Caco-2 (cell line): Measurements from ENCODE around the gene AUTS2. TPM values are rescaled to one million over a fixed set of nuclear protein-coding genes. Genes with fewer than 3 reads are reported as not detected.

Experiments used
- BruUV-seq: library from RNA; stranded (reverse); fragments of 400-500 nt; replicated peaks from 2 replicates; lab custom pipeline; 2021; lab: Mats Ljungman, UMichigan
- CTCF ChIA-PET: fragments of 300-600 bp; sonication (Branson Sonifier 250); formaldehyde crosslinking; loops from one replicate; lab custom pipeline; 2022; ENCODE audit warnings: antibody characterized with exemption; lab: Charles Lee
- POLR2A ChIA-PET: fragments of 300-600 bp; sonication (Branson Sonifier 250); formaldehyde crosslinking; loops from one replicate; lab custom pipeline; 2022; ENCODE audit warnings: antibody characterized with exemption; lab: Charles Lee
- DNase-seq, 2 experiments: peaks; one replicate each; pipeline versions ENCODE4 v3.0.0 to v3.0.0-alpha.2; 2020 to 2022
- H3K27me3 ChIP-seq: replicated peaks from 2 replicates; pipeline ENCODE4 v1.6.0; 2011; ENCODE audit warnings: low read length; ENCODE audit not compliant: control insufficient read depth, insufficient read depth
- H3K36me3 ChIP-seq: 2 replicates; pipeline ENCODE4 v1.5.1; 2011; ENCODE audit warnings: low read length; ENCODE audit not compliant: control insufficient read depth, insufficient read depth
- H3K4me1 ChIP-seq: fragments of 250-450 bp; sonication (Bioruptor Pico); 2 replicates; pipeline ENCODE4 v1.5.1; 2020; ENCODE audit warnings: mild to moderate bottlenecking
- H3K4me3 ChIP-seq: 2 replicates; pipeline ENCODE4 v1.5.1; 2011; ENCODE audit warnings: low read depth, mild to moderate bottlenecking, control low read depth, low read length
- H3K9me3 ChIP-seq: fragments of 250-450 bp; sonication (Bioruptor Pico); 2 replicates; pipeline ENCODE4 v1.5.1; 2020; ENCODE audit warnings: mild to moderate bottlenecking, moderate library complexity
- H3K27ac Mint-ChIP-seq: one replicate; pipeline ENCODE4 v1.8.0; 2022; ENCODE audit warnings: mixed read lengths; ENCODE audit not compliant: unreplicated experiment
- H3K27me3 Mint-ChIP-seq: one replicate; pipeline ENCODE4 v1.8.0; 2022; ENCODE audit warnings: mixed read lengths; ENCODE audit not compliant: insufficient read depth, unreplicated experiment
- H3K36me3 Mint-ChIP-seq: one replicate; pipeline ENCODE4 v1.8.0; 2022; ENCODE audit warnings: mild to moderate bottlenecking, mixed read lengths; ENCODE audit not compliant: insufficient read depth, unreplicated experiment
- H3K4me1 Mint-ChIP-seq: one replicate; pipeline ENCODE4 v1.8.0; 2022; ENCODE audit warnings: low read depth, mixed read lengths; ENCODE audit not compliant: unreplicated experiment
- H3K4me3 Mint-ChIP-seq: one replicate; pipeline ENCODE4 v1.8.0; 2022; ENCODE audit warnings: mild to moderate bottlenecking, moderate library complexity, mixed read lengths; ENCODE audit not compliant: unreplicated experiment
- H3K9me3 Mint-ChIP-seq: one replicate; pipeline ENCODE4 v1.8.0; 2022; ENCODE audit warnings: mixed read lengths; ENCODE audit not compliant: unreplicated experiment
- CTCF ChIP-seq, 2 experiments: fragments of 200-600 bp in 1 of 2; IDR thresholded peaks; 1 replicate in 1 of 2; 2 replicates in 1 of 2; pipeline versions ENCODE4 v1.5.1 to v1.8.0; 2011 to 2022; ENCODE audit warnings: antibody characterized with exemption in 1 of 2, control low read depth in 1 of 2, inconsistent platforms in 1 of 2, low read depth in 1 of 2, low read length in 1 of 2, mild to moderate bottlenecking in 1 of 2, moderate library complexity in 1 of 2; ENCODE audit not compliant: insufficient read depth in 1 of 2, severe bottlenecking in 1 of 2, unreplicated experiment in 1 of 2
- intact Hi-C: fragments of 100-400 bp; cut with micrococcal nuclease; formaldehyde crosslinking; loops from one replicate; pipeline ENCODE4 v1.10.0; 2022; ENCODE audit not compliant: unreplicated experiment
- total RNA-seq: library from RNA; stranded (reverse); gene quantifications from 2 replicates; pipeline ENCODE4 v1.2.3, GENCODE V29; 2022

The AUTS2 gene
- total RNA-seq, 1 experiment from 2014 or later = 37.1 TPM

GRCh38 chr7:70325509-70326101, 727.3 kb downstream of the AUTS2 start:
- no TSS peak for BruUV-seq
- Histone ChIP-seq H3K36me3 (no peaks in the 10 kb centered on the region), H3K9me3 (no peaks in the 10 kb centered on the region; the same call in 1 of the 2 replicates), H3K4me3 (no peak overlapping the region), H3K4me1 (no peaks in the 10 kb centered on the region), H3K27me3 (no peaks in the 10 kb centered on the region)
- intact Hi-C loops = no loop called here
- Mint-ChIP-seq H3K27ac (no peak overlapping the region), H3K4me1 (no peaks in the 10 kb centered on the region), H3K27me3 (no peaks in the 10 kb centered on the region), H3K36me3 (no peaks in the 10 kb centered on the region), H3K9me3 (no peaks in the 10 kb centered on the region), H3K4me3 (no peak overlapping the region)
- CTCF ChIA-PET = no interaction called here
- no peak for TF ChIP-seq CTCF (IDR thresholded peaks at IDR 0.05; ENCODE audit: insufficient read depth in 1 of 2, low read depth in 1 of 2, low read length in 1 of 2, severe bottlenecking in 1 of 2, unreplicated experiment in 1 of 2)
- POLR2A ChIA-PET = no interaction called here
- DNase-seq = no peak

- ChIA-PET CTCF (no interaction called here), POLR2A (no interaction called here)
- H3K27me3 ChIP-seq = no peaks in the 10 kb centered on the region
- BruUV-seq = no TSS peak
- H3K36me3 ChIP-seq = no peaks in the 10 kb centered on the region
- H3K4me1 ChIP-seq = no peaks in the 10 kb centered on the region
- intact Hi-C loops = no loop called here
- no peak for DNase-seq
- Mint-ChIP-seq H3K27ac (no peak overlapping the region), H3K36me3 (no peaks in the 10 kb centered on the region), H3K4me3 (no peak overlapping the region), H3K27me3 (no peaks in the 10 kb centered on the region), H3K4me1 (no peaks in the 10 kb centered on the region), H3K9me3 (no peaks in the 10 kb centered on the region)
- TF ChIP-seq CTCF (IDR thresholded peaks at IDR 0.05; ENCODE audit: insufficient read depth in 1 of 2, low read depth in 1 of 2, low read length in 1 of 2, severe bottlenecking in 1 of 2, unreplicated experiment in 1 of 2) = no peak
- H3K4me3 ChIP-seq = no peak overlapping the region
- H3K9me3 ChIP-seq = no peaks in the 10 kb centered on the region; the same call in 1 of the 2 replicates
Observed at GRCh38 chr7:70334295-70334694, 736.0 kb downstream of the AUTS2 start.

GRCh38 chr7:70334871-70335270, 736.6 kb downstream of the AUTS2 start:
- H3K9me3 Mint-ChIP-seq = no peaks in the 10 kb centered on the region
- Histone ChIP-seq H3K4me1 (no peaks in the 10 kb centered on the region), H3K9me3 (no peaks in the 10 kb centered on the region; the same call in 1 of the 2 replicates), H3K36me3 (no peaks in the 10 kb centered on the region), H3K4me3 (no peak overlapping the region), H3K27me3 (no peaks in the 10 kb centered on the region)
- H3K36me3 Mint-ChIP-seq = no peaks in the 10 kb centered on the region
- no peak for DNase-seq
- no peaks in the 10 kb centered on the region for H3K4me1 Mint-ChIP-seq
- H3K27me3 Mint-ChIP-seq = no peaks in the 10 kb centered on the region
- TF ChIP-seq CTCF (IDR thresholded peaks at IDR 0.05; ENCODE audit: insufficient read depth in 1 of 2, low read depth in 1 of 2, low read length in 1 of 2, severe bottlenecking in 1 of 2, unreplicated experiment in 1 of 2) = no peak
- intact Hi-C loops = no loop called here
- ChIA-PET CTCF (no interaction called here), POLR2A (no interaction called here)
- H3K27ac Mint-ChIP-seq = no peak overlapping the region
- no peak overlapping the region for H3K4me3 Mint-ChIP-seq
- BruUV-seq = no TSS peak
